GM04504 (cell line): Measurements from ENCODE around the gene GULP1.
A peak's percentile ranks its signal among the peaks of the same experiment; 100 is the strongest.
"Not testable (repeated sequence)": the region's sequence is repeated elsewhere in the genome, so short reads cannot be mapped to it uniquely, and the experiment has no call there.

Source experiments
- DNase-seq: peaks from one replicate; pipeline ENCODE4 v3.0.0-alpha.2; 2012; ENCODE audit warnings: low read depth

The GULP1 gene

GRCh38 chr2:188527581-188527993, 235.9 kb downstream of the GULP1 start:
- no peak for DNase-seq

GRCh38 chr2:188529710-188530109, 238.0 kb downstream of the GULP1 start:
- DNase-seq: no peak

- DNase-seq: no peak
Measured at GRCh38 chr2:188534875-188535274, 243.2 kb downstream of the GULP1 start.

GRCh38 chr2:188551671-188552070, 260.0 kb downstream of the GULP1 start:
- DNase-seq: no peak

- no peak for DNase-seq
Measured at GRCh38 chr2:188557081-188557480, 265.4 kb downstream of the GULP1 start.

GRCh38 chr2:188559455-188559854, 267.8 kb downstream of the GULP1 start:
- not testable (repeated sequence) for DNase-seq

GRCh38 chr2:188561473-188561979, 269.9 kb downstream of the GULP1 start:
- DNase-seq: no peak

- DNase-seq: no peak
Measured at GRCh38 chr2:188569431-188570165, 277.9 kb downstream of the GULP1 start.

GRCh38 chr2:188570370-188570769, 278.7 kb downstream of the GULP1 start:
- no peak for DNase-seq

GRCh38 chr2:188571543-188572303, 280.0 kb downstream of the GULP1 start:
- no peak for DNase-seq

- no peak for DNase-seq
Measured at GRCh38 chr2:188572592-188572991, 280.9 kb downstream of the GULP1 start.

- DNase-seq: no peak
Measured at GRCh38 chr2:188573453-188573852, 281.8 kb downstream of the GULP1 start.

GRCh38 chr2:188576006-188576405, 284.3 kb downstream of the GULP1 start:
- DNase-seq: no peak

- DNase-seq: peak; percentile 37
Measured at GRCh38 chr2:188576651-188577050, 285.0 kb downstream of the GULP1 start.

GRCh38 chr2:188577231-188577630, 285.6 kb downstream of the GULP1 start:
- DNase-seq: no peak

GRCh38 chr2:188580738-188581137, 289.1 kb downstream of the GULP1 start:
- DNase-seq: no peak

GRCh38 chr2:188582211-188582610, 290.5 kb downstream of the GULP1 start:
- no peak for DNase-seq

- no peak for DNase-seq
Measured at GRCh38 chr2:188588235-188588634, 296.6 kb downstream of the GULP1 start.

- no peak for DNase-seq
Measured at GRCh38 chr2:188596054-188596453, 304.4 kb downstream of the GULP1 start.

- no peak for DNase-seq
Measured at GRCh38 chr2:188598551-188598950, 306.9 kb downstream of the GULP1 start.

GRCh38 chr2:188599140-188599539, 307.5 kb downstream of the GULP1 start:
- DNase-seq: no peak

- DNase-seq: no peak
Measured at GRCh38 chr2:188600536-188601210, 309.0 kb downstream of the GULP1 start.

GRCh38 chr2:188601391-188601790, 309.7 kb downstream of the GULP1 start:
- no peak for DNase-seq
